ENCODE results near the gene GIGYF2. TPM values are rescaled to one million over a fixed set of nuclear protein-coding genes. Genes with fewer than 3 reads are reported as not detected.
A peak's percentile ranks its signal among the peaks of the same experiment; 100 is the strongest.

Gene GIGYF2
- total RNA-seq = 100 to 1,000 TPM in 1 of 4 donors, 10 to 100 TPM in 3; 69.0 to 208 (median 80.4) TPM

DNA sequence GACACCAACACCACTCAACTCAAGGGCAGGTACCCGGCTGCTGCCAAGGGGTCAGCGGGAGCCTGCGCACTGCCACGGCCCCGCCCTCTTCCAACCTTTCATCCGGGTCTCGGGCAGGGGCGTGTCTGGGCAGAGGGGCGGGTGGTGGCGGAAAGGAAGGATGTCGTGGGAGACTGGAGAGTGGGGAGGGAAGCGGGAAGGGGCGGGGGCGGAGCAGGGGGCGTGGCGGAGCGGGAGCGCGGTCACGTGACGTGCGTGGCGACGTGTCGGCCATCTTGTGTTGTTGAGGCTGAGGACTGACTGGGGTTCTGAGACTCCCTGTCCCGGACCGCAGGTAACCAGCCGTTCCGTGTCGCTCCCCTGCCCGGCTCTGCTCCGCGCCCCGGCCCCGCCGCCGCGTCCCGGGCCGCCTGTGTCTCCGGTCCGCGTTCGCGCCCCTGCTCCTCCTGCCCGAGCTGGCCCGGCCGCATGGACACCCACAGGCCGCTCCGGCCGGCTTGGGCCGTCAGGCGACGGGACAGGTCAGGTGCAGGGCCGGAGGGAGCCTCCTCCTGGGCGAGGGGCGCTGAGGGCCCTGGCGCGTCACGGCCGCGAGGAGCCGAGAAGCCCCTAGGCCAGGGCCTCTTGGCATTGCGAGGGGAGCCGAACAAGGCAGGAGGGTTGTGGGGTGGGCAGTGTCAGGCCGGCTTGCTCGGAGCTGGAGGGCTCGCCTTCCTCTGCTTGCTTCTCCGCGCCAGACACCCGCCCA, at the start of gene GIGYF2:
GIGYF2 (plus strand) TSS at position 273 of the 748 bp plus-strand sequence. CDS start 37,867 bp downstream, outside the sequence.
- Histone ChIP-seq H3K36me3 (no peaks in the 10 kb centered on the region), H3K4me1 (peaks cover 38% of the 10 kb centered on the region), H3K27ac (peak within 1 kb of the TSS; percentile 98), H3K4me3 (peak within 1 kb of the TSS; percentile 92), H3K27me3 (no peaks in the 10 kb centered on the region), H3K9me3 (no peaks in the 10 kb centered on the region)
- peak; percentile 35 to 69 for TF ChIP-seq POLR2A (IDR thresholded peaks at IDR 0.05)
- TF ChIP-seq EP300 (IDR thresholded peaks at IDR 0.05) = no peak
- no peak for TF ChIP-seq POLR2AphosphoS5 (IDR thresholded peaks at IDR 0.05)
- WGBS = 0% methylated on average over 9 of the region's 71 CpGs
- DNase-seq (ENCODE audit: low spot score in 2 of 2) = peak; percentile 98 to 99

DNA sequence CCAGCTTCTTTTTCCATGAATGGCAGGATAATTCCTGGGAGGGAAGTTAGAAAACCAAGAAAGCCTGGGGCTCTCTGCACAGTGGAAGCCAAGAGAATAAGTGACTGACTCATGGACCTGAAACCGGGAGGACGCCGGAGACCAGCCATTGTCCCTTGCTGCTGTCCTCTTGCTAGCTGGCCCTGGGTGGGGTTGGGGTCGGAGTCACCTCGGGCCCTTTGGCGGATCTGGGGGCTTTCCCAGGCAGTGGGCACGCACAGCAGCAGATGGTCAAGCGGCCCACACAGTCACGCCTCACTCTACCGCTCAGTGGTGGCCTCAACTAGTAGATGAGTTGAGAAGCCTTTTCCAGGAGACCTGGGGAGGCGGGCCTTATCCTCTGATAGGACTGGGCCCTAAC, 48.1 kb upstream of the GIGYF2 start:
- 92% methylated on average over 9 of the region's 11 CpGs for WGBS
- TF ChIP-seq, protein P1, sequence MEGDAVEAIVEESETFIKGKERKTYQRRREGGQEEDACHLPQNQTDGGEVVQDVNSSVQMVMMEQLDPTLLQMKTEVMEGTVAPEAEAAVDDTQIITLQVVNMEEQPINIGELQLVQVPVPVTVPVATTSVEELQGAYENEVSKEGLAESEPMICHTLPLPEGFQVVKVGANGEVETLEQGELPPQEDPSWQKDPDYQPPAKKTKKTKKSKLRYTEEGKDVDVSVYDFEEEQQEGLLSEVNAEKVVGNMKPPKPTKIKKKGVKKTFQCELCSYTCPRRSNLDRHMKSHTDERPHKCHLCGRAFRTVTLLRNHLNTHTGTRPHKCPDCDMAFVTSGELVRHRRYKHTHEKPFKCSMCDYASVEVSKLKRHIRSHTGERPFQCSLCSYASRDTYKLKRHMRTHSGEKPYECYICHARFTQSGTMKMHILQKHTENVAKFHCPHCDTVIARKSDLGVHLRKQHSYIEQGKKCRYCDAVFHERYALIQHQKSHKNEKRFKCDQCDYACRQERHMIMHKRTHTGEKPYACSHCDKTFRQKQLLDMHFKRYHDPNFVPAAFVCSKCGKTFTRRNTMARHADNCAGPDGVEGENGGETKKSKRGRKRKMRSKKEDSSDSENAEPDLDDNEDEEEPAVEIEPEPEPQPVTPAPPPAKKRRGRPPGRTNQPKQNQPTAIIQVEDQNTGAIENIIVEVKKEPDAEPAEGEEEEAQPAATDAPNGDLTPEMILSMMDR (IDR thresholded peaks at IDR 0.05) = no peak
- no peak for TF ChIP-seq POLR2A (IDR thresholded peaks at IDR 0.05)

DNA sequence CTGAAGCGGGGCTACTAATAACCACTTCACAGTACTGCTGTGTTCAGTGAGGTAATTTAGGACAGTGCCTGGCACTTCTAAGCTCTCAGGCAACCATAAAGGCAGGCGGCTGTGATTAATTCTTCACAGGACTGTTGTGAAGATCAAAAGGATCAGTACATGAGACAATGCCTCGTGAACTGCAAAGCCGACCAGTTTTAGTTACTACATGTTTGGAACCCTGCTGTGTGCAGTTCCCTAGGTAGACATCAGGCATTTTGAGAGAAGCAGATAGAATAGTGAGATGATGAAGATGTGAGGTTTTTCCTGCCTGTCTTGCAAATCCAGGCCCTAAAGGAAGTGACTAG, 44.7 kb upstream of the GIGYF2 start:
- Histone ChIP-seq H3K36me3 (no peaks in the 10 kb centered on the region), H3K9me3 (no peaks in the 10 kb centered on the region), H3K27me3 (no peaks in the 10 kb centered on the region), H3K27ac (no peak overlapping the region), H3K4me3 (no peak overlapping the region), H3K4me1 (no peaks in the 10 kb centered on the region)
- DNase-seq (ENCODE audit: low spot score in 2 of 2) = no peak
- 54% methylated on average over 4 of the region's 4 CpGs for WGBS
- TF ChIP-seq POLR2AphosphoS5 (IDR thresholded peaks at IDR 0.05) = no peak
- TF ChIP-seq EP300 (IDR thresholded peaks at IDR 0.05) = no peak
- no peak for TF ChIP-seq POLR2A (IDR thresholded peaks at IDR 0.05)
- TF ChIP-seq, protein P1 (IDR thresholded peaks at IDR 0.05) = no peak

More for the DNA sequence above, 48.1 kb upstream of the GIGYF2 start:
- Histone ChIP-seq H3K4me3 (no peak overlapping the region), H3K27me3 (no peaks in the 10 kb centered on the region), H3K27ac (no peak overlapping the region), H3K4me1 (no peaks in the 10 kb centered on the region), H3K36me3 (no peaks in the 10 kb centered on the region), H3K9me3 (no peaks in the 10 kb centered on the region)
- DNase-seq (ENCODE audit: low spot score in 2 of 2) = no peak

GRCh38 chr2:232653441-232653840, 43.7 kb upstream of the GIGYF2 start:
- TF ChIP-seq POLR2AphosphoS5 (IDR thresholded peaks at IDR 0.05) = no peak
- TF ChIP-seq POLR2A (IDR thresholded peaks at IDR 0.05) = no peak
- TF ChIP-seq, protein P1 (IDR thresholded peaks at IDR 0.05) = no peak
- TF ChIP-seq EP300 (IDR thresholded peaks at IDR 0.05) = no peak
- no peaks in the 10 kb centered on the region for H3K27me3 ChIP-seq
- no peak overlapping the region for H3K27ac ChIP-seq
- no peak overlapping the region for H3K4me3 ChIP-seq
- no peaks in the 10 kb centered on the region for H3K4me1 ChIP-seq
- H3K9me3 ChIP-seq = no peaks in the 10 kb centered on the region
- 92% methylated on average over 7 of the region's 7 CpGs for WGBS
- no peaks in the 10 kb centered on the region for H3K36me3 ChIP-seq
- no peak for DNase-seq (ENCODE audit: low spot score in 2 of 2)

- Histone ChIP-seq H3K4me1 (no peaks in the 10 kb centered on the region), H3K9me3 (no peaks in the 10 kb centered on the region), H3K4me3 (no peak overlapping the region), H3K27me3 (no peaks in the 10 kb centered on the region), H3K27ac (no peak overlapping the region), H3K36me3 (no peaks in the 10 kb centered on the region)
- WGBS = 83% methylated on average over 6 of the region's 6 CpGs
- no peak for DNase-seq (ENCODE audit: low spot score in 2 of 2)
- TF ChIP-seq, protein P1 (IDR thresholded peaks at IDR 0.05) = no peak
- TF ChIP-seq POLR2AphosphoS5 (IDR thresholded peaks at IDR 0.05) = no peak
- no peak for TF ChIP-seq EP300 (IDR thresholded peaks at IDR 0.05)
- no peak for TF ChIP-seq POLR2A (IDR thresholded peaks at IDR 0.05)
Observed at GRCh38 chr2:232655392-232655791, 41.7 kb upstream of the GIGYF2 start.
